Cerebellar cortex (tissue), 1 donor: ENCODE measurements around the gene CTAGE8.
"Not testable (repeated sequence)": the region's sequence is repeated elsewhere in the genome, so short reads cannot be mapped to it uniquely, and the experiment has no call there.

Experiments used
- DNase-seq: peaks from one replicate; pipeline ENCODE4 v3.0.0-alpha.2; 2015; ENCODE audit warnings: low spot score

Gene CTAGE8, protein sequence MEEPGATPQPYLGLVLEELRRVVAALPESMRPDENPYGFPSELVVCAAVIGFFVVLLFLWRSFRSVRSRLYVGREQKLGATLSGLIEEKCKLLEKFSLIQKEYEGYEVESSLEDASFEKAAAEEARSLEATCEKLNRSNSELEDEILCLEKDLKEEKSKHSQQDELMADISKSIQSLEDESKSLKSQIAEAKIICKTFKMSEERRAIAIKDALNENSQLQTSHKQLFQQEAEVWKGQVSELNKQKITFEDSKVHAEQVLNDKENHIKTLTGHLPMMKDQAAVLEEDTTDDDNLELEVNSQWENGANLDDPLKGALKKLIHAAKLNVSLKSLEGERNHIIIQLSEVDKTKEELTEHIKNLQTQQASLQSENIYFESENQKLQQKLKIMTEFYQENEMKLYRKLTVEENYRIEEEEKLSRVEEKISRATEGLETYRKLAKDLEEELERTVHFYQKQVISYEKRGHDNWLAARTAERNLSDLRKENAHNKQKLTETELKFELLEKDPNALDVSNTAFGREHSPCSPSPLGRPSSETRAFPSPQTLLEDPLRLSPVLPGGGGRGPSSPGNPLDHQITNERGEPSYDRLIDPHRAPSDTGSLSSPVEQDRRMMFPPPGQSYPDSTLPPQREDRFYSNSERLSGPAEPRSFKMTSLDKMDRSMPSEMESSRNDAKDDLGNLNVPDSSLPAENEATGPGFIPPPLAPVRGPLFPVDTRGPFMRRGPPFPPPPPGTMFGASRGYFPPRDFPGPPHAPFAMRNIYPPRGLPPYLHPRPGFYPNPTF

DNA sequence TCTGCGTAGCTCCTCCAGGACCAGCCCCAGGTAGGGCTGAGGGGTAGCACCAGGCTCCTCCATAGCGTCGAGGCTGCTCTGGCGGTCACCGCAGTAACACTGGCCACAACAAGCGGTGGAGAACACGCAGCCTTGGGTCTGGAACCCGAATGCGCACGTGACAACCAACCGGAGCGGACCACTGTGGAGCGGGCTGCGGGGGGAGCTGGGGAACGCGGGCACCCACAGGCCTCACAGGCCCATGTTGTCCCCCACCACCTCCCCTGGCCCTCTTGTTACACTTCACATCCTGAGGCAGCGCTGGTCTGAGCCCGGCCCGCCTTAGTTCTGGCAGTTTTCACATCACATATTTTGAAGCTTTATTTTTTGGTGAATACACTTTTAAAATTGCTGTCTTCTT is at the start of gene CTAGE8:
Gene CTAGE8 (minus strand): TSS at position 101 of the 400 bp plus-strand sequence. CDS start 38 bp downstream, at position 63.
- DNase-seq = not testable (repeated sequence)

DNA sequence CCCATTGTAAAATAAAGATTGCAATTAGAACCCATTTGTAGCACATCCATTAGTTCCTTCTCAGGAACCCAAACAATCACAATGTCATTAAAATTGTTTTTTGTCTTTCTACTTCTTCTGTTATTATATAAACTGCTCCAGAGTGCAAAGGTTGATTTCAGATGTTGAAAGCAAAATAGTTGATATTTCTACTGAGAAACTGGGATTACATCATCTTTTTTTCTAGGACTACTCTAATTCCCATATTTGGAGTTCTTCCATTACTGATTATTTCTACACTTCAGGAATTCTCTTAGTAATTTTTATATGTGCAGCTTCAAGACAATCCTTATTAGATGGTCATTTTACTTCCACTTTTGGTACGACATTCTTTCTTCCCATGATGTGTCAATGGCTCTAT is 48.4 kb upstream of the CTAGE8 start:
- not testable (repeated sequence) for DNase-seq

GRCh38 chr7:144311872-144312469 is 42.9 kb upstream of the CTAGE8 start, which contains the start of gene OR2A1:
Gene OR2A1, plus strand, starts transcription at chr7:144312419. Its CDS starts 5,706 bp downstream, at chr7:144318125.
- not testable (repeated sequence) for DNase-seq

GRCh38 chr7:144311218-144311617 is 42.1 kb upstream of the CTAGE8 start:
- DNase-seq = not testable (repeated sequence)

GRCh38 chr7:144309702-144310101 is 40.6 kb upstream of the CTAGE8 start:
- DNase-seq = not testable (repeated sequence)

DNA sequence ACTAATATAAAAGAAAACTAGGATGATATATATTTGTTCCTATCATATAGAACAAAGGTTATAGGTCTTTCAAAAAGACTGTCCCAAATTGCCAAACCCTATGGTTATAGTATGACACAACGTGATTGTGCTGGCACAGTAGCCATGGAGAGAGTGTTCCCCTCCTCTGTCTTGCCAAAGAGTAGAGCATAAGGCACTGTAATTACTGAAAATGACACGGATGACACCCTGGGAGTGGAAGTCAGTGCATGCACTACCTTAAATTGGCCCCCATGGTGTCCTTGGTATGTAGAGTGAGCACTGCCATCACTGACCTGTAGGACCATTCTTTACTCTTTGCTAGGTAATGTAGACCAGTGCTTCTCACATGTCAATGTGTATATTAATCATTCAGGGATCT is 36.1 kb upstream of the CTAGE8 start:
- DNase-seq = not testable (repeated sequence)

DNA sequence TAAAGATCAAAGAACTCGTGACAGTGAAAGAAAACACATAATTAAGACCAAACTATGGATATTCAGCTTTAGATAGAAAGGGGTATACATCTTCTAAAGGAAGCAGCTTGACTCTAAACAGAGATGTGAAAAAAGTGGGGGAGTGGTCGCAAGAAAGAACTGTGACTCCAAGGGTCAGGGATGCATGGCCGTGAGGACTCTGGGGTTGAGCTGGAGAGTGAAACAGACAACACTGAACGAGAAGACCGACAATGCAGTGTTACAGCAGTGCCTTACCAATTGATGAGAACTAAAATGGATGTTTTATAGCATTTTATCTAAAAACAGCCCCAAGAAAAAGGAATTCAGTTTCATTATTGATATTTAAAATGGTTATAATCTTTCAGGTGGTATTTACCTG is 34.5 kb upstream of the CTAGE8 start:
- not testable (repeated sequence) for DNase-seq

DNA sequence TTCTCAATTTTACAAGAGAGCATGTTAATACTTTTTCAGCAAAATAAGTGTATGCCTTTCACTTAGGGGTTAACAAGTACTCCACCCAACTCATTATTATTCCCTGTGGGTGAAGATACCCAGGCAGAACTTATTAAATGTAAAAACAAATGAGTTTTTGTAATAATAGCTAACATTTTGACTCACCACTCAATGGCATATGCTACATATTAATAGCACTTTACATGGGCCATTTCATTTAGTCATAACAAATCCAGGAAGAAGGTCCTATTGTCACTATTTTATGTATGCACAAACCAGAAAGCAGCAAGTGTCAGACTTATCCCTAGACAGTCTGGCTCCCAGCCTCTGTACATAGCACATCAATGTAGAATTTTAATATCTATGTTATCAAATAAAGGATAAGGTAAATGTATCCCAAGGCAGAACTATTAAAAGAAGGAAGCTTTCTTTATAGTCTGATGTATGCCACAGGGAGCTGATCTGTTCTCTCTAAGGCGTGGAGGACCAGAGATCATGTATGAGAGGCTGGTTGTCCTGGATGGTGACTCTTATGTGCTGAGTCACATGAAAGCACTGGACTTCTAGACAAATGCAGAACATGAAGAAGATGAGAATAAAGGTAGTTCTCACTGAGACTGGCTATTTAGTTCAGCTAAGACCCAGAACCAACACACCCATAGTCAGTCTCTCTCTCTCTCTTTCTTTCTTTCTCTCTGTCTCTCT is 33.7 kb upstream of the CTAGE8 start:
- not testable (repeated sequence) for DNase-seq

DNA sequence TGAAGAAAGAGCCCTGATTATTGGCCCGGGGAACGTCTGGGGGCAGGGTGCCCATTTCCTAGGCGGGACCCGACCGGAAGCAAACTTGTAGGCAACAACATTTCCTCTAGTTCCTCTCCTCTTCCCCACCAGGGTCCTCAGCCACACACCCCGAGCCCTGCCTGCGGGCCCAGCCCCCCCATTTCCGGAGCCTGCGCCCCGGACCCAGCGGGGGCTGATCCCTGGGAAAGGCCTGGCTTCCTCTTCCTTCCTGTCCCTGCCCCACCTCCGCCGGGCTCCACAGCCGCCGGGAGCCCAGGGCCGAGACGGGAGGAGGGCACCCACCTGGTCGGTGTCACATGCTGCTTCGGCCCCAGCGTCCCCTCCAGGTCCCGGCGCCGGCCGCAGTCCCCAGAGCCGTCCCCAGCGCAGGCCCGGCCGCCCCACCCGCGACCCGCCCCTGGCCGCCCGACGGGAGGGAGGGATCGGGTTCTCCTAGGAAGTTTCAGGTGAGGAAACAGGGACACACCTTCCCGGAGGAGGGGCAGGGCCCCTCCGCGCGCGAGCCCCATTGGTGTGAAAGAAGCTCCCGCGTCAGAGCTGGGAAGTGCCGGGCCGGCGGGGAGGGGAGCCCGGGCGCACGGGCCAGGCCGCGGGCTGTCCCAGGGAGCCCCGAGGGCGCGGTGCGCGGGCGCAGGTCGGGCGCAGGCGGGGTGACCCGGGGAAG is 24.9 kb upstream of the CTAGE8 start:
- not testable (repeated sequence) for DNase-seq

GRCh38 chr7:144292384-144293161 is 23.5 kb upstream of the CTAGE8 start:
- not testable (repeated sequence) for DNase-seq

DNA sequence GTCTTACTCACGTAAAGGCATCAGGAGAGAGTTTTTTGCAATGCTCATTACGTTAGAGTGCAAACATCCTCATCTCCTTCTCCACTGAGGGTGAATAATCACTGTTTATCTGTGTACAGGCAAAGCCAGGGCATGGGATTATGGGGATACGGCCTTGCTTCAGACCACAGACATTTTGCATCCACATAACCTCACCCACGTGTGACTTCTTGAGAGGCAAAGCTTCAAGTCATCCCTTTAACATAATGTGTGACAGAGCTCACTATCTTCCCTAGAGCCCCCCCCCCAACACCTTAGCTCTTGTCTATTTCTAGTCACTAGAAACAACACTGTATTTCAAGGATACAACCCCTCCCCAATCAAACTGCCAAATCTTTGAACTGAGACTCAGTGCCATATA is 22.5 kb upstream of the CTAGE8 start:
- DNase-seq = not testable (repeated sequence)

GRCh38 chr7:144287171-144287784 is 18.2 kb upstream of the CTAGE8 start:
- not testable (repeated sequence) for DNase-seq

DNA sequence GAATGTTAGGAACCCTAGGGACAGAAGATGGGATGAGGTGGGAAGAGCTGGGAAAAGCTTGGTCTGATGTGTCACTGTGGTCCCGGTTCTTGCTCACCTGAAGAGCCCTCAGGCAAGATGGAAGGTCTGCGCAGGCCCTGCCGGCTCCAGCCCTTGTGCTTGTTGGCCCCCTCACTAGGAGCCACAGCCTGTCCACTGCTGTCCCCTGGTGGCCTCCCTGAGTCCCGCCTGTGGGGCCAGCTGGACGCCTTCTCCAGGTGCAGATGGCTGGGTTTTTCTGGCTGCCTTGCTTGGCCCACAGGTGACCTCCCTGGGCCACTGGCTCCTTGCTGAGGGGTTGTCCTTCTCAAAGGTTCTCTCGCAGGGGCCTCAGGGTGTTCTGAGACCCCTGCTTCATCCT is 14.6 kb upstream of the CTAGE8 start:
- not testable (repeated sequence) for DNase-seq

DNA sequence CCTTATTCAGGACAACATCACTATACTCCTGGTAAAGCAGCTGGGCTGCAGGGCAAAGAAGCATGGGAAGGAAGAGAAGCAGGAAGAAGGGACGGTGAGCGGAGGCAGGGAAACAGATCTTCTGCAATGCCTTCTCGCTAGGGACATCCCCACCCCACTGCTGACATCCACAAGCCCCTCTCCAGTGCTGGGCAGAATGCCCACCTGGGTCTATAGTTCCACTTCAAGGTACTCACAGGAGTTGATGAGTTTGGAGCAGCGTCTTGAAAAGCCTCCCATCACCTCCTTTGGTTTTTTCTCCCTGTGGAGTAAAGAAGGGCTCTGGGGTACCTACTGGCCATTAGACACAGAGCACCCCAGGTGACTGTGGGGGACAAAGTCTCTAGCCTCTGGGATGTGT is 13.4 kb upstream of the CTAGE8 start:
- not testable (repeated sequence) for DNase-seq

DNA sequence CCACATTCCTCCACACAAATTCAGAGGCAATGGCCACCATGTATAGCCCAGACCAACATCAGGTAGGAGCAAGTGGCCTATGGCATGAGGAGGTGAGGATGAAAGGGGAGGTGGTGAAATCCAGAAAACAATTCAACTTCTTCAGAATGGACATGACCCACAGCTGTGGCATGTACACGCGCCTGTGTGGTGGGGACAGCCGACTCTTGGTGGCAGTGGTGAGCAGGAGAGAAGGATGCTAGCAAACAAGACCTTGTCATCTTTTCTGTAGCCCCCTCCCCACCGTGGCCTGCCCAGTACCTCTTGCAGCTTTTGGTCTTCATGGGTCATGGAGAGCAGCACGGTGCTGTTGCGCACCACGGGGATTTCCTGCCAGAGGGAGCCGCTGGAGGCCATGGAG is 12.9 kb upstream of the CTAGE8 start:
- not testable (repeated sequence) for DNase-seq

GRCh38 chr7:144280010-144280409 is 10.9 kb upstream of the CTAGE8 start:
- not testable (repeated sequence) for DNase-seq

GRCh38 chr7:144275281-144275680 is 6.2 kb upstream of the CTAGE8 start:
- not testable (repeated sequence) for DNase-seq

- not testable (repeated sequence) for DNase-seq
These were observed 4.4 kb downstream of the CTAGE8 start, which contains the start of gene OR2A7 for GRCh38 chr7:144264692-144265091. Gene OR2A7, minus strand, starts transcription at chr7:144264792. Its CDS starts 5,164 bp downstream, at chr7:144259628.

DNA sequence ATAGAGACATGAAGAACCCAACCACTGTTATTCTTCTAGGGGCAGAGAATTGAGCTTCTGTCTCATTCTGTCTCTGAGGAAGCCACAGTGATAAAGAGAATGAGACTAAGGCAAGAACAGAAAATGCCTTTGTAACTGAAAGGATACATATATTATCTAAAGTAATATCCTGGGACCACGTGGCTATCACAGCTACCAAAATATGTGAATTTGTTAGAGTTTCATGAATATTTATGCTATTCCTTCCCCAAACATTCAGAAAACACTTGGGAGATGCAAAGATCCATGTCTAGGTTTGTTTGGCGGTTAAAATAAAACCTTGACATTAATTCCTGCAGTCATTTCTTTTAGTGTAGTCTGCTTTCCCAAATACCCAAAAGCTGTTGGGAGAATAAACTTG is 7.0 kb downstream of the CTAGE8 start:
- not testable (repeated sequence) for DNase-seq

DNA sequence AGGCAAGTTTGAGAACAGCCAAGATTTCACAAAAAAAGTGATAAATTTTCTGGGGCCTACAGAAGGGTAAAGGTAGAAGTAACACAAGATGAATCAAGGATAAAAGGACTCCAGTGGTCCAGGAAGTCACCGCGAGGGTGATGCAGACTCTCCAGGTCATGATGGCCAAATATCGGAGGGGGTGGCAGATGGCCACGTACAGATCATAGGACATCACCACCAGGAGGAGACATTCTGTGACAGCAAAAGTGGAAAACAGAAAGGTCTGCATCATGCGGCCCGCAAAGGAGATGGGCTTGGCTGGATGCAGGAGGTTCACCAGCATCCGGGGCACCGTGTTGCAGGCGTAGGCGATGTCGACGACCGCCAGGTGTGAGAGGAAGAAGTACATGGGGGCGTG is 10.0 kb downstream of the CTAGE8 start:
- DNase-seq = not testable (repeated sequence)
